A204.1 (cell line): ENCODE results near the gene CTF1.
A peak's percentile ranks its signal among the peaks of the same experiment; 100 is the strongest.
"Not testable (repeated sequence)": the region's sequence is repeated elsewhere in the genome, so short reads cannot be mapped to it uniquely, and the experiment has no call there.

Source experiments
- FAIRE-seq: peaks from 2 replicates; lab custom pipeline; 2012; peaks lifted over from hg19 to GRCh38; lab: Jason Lieb, UNC

The CTF1 gene

DNA sequence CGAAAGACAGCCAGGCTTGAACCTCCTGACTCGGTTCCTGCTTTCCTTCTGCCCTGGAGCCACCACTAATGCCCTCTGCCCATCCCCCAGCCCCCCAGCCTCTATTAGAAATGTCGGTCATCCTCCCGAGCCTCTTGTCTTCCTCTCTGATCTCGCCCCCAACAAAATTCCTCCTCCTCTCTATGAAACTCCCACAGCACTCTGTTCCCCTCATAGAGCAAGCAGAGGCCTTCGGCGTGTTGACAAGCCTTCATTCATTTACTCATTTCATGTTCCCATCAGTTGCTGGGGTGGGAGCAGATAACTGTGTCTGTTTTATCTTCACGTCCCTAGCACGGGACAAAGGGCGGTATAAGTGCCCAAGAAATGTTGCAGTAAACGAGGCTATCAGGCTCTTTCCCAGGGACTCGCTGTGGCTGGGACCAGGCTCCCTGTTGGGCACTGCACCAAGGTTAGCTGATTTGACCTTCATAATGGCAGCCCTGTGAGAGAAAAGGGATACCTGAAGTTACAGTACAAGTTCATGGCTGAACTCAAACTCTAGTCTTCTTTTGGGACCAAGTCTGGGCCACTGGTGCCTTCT lies 34.7 kb downstream of the CTF1 start:
- FAIRE-seq = no peak

DNA sequence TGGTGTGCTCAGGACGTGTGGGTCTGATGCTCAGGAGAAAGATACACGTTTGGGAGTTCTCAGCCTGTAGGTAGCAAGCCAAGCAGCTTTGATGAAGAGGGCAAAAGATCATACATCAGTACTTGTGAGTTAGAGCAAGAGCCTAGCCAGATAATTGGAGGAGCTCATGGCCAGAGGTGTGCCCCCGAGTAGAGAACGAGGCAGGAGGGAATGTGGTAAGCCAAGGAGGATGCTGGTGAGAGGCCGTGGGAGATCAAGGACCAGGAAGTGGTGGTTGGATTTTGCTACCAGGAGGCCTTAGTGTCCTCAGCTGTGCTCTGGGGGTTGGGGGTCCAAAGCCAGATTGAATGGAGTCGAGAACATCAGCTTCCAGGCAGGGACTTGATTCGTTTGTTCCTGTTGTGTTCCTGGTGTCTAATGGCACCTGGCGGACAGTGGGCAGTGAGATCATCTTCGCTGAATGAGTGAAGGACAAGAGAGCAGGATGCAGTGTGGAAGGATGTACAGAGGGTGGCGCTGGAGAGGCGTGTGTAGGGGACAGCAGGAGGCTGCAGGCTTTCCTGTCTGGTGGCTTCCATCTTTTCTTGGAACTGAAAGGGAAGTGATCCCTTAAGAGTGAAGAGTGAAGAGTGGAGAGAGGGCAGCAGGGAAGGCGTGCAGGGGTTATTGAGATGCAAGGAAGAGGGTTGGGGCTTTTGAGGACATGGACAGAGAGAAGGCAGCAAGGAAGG lies 38.6 kb downstream of the CTF1 start:
- FAIRE-seq = no peak

DNA sequence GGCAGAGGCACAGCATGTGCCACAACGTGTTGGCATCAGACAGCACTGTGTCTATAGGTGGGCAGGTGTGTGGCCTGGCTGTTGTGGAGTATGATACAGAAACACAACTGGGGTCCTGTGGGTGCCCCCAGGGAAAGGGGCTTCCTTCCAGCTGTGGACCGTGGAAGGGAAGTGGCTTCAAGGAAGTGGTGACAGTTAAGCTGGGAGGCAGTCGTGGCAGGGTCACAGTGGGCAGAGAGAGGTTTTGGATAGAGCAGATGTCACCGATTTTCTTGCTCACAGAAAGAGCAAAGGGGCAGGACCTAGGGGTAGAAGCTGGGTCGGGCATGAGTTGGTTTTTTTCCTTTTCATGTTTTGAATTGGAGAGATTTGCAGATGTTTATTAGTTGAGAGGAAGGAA lies 41.3 kb downstream of the CTF1 start:
- FAIRE-seq = no peak

GRCh38 chr16:30939571-30939970 lies 43.2 kb downstream of the CTF1 start:
- not testable (repeated sequence) for FAIRE-seq

GRCh38 chr16:30941600-30942425 lies 45.4 kb downstream of the CTF1 start:
- FAIRE-seq = no peak

DNA sequence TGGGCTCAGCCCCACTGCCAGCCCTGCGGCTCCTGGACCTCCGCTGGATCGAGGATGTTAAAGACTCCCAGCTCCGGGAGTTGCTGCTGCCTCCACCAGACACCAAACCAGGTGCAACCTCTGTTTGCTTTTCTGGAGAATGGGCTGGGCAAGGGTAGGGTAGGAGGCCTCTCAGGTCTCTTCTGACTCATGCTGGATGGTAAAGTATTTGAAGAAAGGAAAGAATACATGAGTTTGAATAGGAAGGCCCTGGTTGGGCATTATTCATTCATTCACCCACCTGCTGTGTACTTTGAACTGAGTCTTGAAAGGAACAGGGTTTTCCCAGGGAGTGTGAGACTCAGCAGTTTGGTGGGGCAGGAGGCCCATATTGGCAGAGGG lies 46.0 kb downstream of the CTF1 start:
- no peak for FAIRE-seq

GRCh38 chr16:30944352-30944751 lies 47.9 kb downstream of the CTF1 start:
- FAIRE-seq = no peak

- FAIRE-seq = no peak
Observed at GRCh38 chr16:30946671-30947540, 50.5 kb downstream of the CTF1 start.

GRCh38 chr16:30947541-30947858 lies 51.1 kb downstream of the CTF1 start:
- no peak for FAIRE-seq

- peak; percentile 85 for FAIRE-seq
Observed at GRCh38 chr16:30947859-30948666, 51.6 kb downstream of the CTF1 start.

GRCh38 chr16:30948667-30949649 lies 52.5 kb downstream of the CTF1 start, which contains the start of gene ORAI3:
Gene ORAI3 (plus strand): TSS chr16:30949068. CDS start chr16:30949290, 222 bp downstream.
- FAIRE-seq = no peak

GRCh38 chr16:30949650-30950515 lies 53.5 kb downstream of the CTF1 start:
- no peak for FAIRE-seq

DNA sequence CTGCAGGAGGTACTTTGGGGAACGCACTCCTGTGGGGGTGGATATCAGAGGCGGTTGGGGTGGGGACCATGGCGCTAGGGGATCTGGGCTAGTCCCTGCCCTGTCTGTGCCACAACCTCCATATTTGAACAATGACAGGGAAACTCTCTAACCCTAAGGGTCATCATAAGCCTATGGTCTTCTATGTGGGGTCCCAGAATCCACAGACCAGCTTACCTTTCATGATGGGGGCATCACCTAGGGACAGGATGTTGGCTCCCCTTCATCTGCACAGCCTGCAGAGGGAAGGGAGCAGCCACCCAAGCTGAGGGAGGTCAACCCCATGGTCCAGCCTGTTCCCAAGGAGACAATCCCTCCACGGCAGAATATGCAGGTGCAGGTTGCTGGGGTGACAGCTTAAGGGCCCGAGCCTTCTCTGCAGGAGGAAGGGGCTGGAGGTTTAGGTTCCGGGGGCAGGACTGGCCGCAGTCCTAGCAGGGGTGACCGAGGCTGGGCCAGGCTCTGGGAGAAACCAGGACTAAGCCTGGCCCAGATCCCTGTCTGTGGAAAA lies 54.2 kb downstream of the CTF1 start:
- FAIRE-seq = no peak

DNA sequence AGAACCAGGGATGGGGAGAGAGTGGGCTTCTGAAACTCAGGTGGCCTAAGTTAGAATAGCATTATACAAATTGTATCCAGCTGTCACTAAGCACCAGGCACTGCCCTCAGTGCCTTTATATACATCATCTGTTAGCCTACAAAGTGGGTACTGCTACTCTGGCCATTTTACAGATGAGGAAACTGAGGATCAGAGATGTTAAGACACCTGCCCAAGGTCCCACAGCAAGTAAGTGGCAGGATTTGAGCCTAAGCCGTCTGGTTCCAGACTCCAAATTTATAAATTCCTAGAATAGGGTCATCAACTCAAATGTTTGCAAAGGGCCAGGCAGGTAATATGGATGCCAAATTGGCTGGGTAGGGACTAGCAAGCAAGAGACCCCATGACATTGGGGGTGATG lies 54.8 kb downstream of the CTF1 start:
- FAIRE-seq = no peak

- no peak for FAIRE-seq
Observed at GRCh38 chr16:30951750-30952149, 55.3 kb downstream of the CTF1 start.

DNA sequence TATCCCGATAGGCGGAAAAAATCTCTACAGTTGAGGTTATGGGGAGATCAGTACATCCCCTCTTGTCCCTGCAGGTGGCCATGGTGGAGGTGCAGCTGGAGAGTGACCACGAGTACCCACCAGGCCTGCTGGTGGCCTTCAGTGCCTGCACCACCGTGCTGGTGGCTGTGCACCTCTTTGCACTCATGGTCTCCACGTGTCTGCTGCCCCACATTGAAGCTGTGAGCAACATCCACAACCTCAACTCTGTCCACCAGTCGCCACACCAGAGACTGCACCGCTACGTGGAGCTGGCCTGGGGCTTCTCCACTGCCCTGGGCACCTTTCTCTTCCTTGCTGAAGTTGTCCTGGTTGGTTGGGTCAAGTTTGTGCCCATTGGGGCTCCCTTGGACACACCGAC lies 56.7 kb downstream of the CTF1 start:
- no peak for FAIRE-seq
